Measurements from ENCODE around the gene PHYH.

DNA sequence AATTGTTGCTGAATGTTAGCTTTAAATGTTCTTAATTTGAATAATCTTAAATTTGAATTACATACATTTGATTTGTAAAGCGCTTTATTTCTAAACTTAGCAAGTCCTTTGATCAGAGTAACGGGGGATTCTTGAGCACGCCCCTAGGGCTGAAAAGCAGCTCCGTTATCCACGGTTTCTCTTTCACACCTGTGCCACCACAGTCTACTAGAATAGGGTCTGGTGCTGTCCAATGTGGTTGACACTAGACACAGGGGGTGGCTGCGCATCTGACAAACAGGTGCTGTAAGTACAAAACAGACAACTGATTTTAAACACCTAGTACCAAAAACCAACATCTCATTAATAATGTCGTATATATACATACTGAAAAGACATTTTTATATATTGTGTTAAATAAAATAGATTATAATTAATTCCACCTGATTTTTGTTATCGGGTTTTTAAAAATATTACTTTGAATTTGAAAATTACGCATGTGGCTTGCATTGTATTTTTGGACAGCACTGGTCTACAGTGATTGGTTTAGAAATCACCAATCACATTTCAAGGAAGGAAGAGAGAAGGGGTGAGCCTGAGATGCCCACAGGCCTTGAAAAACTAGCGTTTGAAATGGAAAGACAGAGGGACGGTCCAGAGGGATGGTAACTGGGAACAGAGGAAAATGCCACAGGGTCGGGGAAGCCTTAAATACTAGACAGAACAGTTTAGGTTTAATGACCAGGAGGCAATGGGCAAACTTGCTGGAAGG is 40.9 kb upstream of the PHYH start:
- TF ChIP-seq, protein P1, sequence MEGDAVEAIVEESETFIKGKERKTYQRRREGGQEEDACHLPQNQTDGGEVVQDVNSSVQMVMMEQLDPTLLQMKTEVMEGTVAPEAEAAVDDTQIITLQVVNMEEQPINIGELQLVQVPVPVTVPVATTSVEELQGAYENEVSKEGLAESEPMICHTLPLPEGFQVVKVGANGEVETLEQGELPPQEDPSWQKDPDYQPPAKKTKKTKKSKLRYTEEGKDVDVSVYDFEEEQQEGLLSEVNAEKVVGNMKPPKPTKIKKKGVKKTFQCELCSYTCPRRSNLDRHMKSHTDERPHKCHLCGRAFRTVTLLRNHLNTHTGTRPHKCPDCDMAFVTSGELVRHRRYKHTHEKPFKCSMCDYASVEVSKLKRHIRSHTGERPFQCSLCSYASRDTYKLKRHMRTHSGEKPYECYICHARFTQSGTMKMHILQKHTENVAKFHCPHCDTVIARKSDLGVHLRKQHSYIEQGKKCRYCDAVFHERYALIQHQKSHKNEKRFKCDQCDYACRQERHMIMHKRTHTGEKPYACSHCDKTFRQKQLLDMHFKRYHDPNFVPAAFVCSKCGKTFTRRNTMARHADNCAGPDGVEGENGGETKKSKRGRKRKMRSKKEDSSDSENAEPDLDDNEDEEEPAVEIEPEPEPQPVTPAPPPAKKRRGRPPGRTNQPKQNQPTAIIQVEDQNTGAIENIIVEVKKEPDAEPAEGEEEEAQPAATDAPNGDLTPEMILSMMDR (IDR thresholded peaks at IDR 0.05; ENCODE audit: insufficient read depth, low read length) = no peak
- no peak for TF ChIP-seq POLR2AphosphoS5 (IDR thresholded peaks at IDR 0.05; ENCODE audit: low read depth)

All from HL-60 (cell line).